GM21737 (cell line): Measurements from ENCODE around the gene SEPTIN10.
A peak's percentile ranks its signal among the peaks of the same experiment; 100 is the strongest.
"Not testable (repeated sequence)": the region's sequence is repeated elsewhere in the genome, so short reads cannot be mapped to it uniquely, and the experiment has no call there.

Experiments
- ATAC-seq: cut with Tn5 transposase; IDR thresholded peaks from one replicate; pipeline ENCODE4 v1.9.1; 2021; ENCODE audit warnings: mild to moderate bottlenecking, moderate library complexity; ENCODE audit not compliant: unreplicated experiment

The SEPTIN10 gene

DNA sequence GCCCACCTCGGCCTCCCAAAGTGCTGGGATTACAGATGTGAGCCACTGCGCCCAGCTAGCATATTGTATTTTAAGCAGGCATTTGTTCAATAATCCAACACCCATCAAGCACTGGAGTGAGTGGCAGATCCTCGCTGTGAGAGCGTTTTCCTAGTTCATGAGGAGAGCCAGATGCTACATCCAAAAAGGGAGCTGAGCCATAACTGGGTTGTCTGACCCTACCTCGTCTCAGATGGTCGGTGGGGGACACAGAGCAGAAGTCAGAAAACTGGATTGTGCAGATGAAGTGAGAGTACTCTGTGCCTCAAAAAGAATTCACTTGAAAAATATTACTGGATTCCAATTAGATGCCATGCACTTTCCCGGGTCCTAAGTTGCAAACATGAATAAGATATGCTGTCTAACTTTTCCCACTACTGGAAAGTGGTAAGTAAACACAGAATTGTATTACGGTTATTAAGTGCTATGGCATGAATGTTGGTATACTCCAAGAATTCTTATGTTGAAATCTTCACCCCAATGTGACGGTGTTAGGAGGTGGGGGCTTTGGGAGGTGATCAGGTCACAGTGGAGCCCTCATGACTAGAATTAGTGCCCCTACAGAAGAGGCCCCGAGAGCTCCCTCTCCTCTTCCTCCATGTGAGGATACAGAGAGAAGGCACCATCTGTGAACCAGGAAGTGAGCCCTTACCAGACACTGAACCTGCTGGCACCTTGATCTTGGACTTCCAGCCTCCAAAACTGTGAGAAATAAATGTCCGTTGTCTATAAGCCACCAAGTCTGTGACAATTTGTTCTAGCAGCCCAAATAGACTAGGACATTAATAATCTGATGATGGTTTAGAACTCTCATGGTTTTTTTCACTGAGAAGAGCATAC is 21.9 kb upstream of the SEPTIN10 start:
- no peak for ATAC-seq

GRCh38 chr2:109633284-109633961 is 19.7 kb upstream of the SEPTIN10 start:
- ATAC-seq = no peak

DNA sequence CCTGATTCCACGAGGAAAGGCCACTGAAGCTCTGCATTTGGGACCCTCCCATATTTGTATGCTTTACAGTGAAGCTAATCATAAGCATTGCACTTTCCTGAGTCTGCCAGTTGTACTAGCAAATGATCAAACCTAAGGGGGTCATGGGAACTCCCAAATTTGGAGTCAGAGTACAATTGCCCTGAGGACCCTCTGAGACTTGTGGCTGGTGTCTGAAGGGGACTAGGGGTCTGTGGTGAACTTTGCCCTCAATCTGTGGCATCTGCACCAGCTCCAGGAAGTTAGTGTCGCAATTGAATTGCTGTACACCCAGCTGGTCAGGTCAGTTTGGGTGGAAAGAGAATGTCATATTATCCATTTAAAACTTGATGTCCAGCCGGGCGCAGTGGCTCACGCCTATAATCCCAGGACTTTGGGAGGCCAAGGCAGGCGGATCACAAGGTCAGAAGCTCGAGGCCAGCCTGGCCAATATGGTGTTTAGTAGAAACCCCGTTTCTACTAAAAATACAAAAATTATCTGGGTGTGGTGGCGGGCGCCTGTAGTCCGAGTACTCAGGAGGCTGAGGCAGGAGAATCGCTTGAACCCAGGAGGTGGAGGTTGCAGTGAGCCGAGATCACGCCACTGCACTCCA is 18.5 kb upstream of the SEPTIN10 start:
- no peak for ATAC-seq

DNA sequence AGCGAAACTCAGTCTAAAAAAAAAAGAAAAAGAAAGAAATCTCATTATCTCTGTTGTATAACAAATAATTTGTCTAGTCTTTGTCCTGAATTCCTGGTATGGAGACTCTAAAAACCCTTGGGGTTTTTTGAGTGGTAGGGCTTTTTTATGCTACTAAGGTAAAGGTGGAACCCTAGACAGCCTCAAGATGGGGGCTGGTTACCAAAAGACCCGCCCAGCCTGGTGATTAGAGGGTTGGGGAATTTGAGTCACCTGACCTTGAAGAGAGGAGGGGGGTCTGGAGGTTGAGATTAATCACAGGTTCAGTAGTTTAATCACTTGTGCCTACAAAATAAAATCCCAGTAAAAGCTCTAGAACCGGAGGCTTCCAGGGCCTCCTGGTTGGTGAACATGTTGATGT is 18.0 kb upstream of the SEPTIN10 start:
- ATAC-seq = no peak

- ATAC-seq = no peak
Observed at GRCh38 chr2:109630441-109631430, 17.0 kb upstream of the SEPTIN10 start.

DNA sequence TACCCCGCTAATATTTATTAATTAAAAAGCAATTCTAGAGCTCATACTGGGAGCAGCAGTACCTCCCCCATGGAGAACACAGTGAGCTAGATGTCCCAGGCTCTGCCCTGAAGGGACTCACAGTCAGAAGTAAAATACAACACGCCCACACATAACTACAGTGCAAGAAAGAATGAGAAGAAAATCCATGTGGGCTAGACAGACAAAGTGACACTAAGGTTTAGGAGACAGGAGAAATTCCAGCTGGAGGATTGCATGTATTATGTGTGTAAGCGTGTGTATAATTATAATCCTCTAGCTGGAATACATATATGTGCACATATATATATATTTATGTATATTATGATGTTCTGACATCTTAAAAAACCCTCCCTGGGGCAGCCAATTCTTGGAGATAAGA is 16.1 kb upstream of the SEPTIN10 start:
- no peak for ATAC-seq

DNA sequence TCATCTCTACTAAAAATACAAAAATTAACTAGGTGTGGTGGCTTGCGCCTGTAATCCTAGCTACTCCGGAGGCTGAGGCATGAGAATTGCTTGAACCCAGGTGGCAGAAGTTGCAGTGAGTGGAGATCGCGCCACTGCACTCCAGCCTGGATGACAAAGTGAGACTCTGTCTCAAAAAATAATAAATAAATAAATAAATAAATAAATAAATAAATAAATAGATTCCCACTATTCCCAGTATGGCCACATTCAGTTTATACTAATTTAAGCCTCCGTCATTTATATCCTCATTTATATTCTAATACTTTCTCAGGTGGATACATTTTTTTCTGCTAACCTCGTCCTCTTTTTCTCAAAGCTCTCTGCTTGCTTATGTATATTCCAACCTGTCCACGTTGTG is 14.6 kb upstream of the SEPTIN10 start:
- ATAC-seq = not testable (repeated sequence)

DNA sequence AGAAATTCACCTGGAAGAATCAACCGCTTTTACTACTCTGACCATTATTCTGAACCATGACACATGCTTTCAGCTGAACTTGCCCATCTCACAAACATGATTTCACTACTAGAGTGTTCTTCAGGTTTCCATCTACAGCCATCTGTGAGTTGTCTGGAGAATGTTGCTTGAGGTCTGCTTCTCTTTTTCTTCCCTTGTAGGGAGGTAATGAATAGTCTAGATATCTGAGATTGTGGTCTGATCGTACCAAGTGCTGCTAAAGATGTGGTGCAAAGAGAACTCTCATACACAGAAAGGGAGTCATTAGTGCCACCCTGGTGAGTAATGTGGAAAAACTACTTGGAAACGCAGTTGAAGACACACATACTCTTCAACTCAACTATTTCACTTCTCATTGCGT is 10.6 kb upstream of the SEPTIN10 start:
- no peak for ATAC-seq

GRCh38 chr2:109623923-109624322 is 10.2 kb upstream of the SEPTIN10 start:
- ATAC-seq = no peak

DNA sequence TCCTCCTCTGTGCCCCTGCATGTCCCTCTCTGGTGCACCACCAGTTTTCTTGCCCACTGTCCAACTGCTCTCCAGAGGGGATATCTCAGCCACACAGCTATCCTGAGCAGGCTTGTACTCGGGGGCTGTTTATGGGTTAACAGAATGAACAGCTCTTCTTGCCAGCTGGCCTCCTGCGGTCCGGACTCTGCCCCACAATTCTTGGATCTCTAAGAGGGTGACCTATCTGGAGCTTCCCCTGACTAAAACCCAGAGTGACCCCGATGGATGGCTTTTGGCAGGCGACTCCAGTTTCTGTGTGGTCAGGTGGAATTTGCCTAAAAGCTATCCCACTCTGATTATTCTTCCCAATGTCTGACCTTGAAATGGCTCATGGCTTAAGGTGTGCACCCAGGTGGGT is 9.5 kb upstream of the SEPTIN10 start:
- ATAC-seq = no peak

GRCh38 chr2:109619032-109619615 is 5.4 kb upstream of the SEPTIN10 start:
- ATAC-seq = no peak

- ATAC-seq = no peak
Observed at GRCh38 chr2:109616184-109616583, 2.4 kb upstream of the SEPTIN10 start.

- ATAC-seq = no peak
Observed at GRCh38 chr2:109615637-109616144, 1.9 kb upstream of the SEPTIN10 start.

- ATAC-seq = peak; percentile 1
Observed at GRCh38 chr2:109614715-109615636, 1.2 kb upstream of the SEPTIN10 start.

- peak; percentile 29 for ATAC-seq
Observed at GRCh38 chr2:109613081-109613921, 465 bp downstream of the SEPTIN10 start.

DNA sequence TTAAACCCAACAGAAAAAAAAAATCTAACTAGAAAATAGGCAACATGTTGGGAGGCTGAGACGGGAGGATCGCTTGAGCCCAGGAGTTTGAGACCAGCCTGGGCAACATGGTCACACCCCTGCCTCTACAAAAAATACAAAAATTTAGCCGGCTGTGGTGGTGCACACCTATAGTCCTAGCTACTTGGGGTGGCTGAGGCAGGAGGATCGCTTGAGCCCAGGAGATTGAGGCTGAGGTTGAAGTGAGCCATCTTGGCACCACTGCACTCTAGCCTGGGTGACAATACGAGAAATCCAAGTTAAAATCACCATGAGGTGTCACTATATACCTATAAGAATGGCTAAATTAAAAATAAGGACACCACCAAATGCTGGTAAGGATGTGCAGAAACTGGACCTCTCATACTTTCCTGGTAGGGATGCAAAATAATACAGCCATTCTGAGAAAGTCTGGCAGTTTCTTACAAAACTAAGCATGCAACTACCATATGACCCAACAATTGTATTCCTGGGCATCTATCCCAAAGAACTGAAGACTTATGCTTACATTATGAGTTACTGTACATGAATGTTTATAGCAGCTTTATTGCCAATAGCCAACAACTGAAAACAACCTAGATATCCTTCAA is 2.2 kb downstream of the SEPTIN10 start:
- no peak for ATAC-seq

- no peak for ATAC-seq
Observed at GRCh38 chr2:109609352-109610024, 4.3 kb downstream of the SEPTIN10 start.
